Activated CD8-positive, alpha-beta memory T cell treated with anti-CD3 and anti-CD28 coated beads, Interleukin-2, amount 10 ng/mL, durations not matched to agents 7 days and 5 days (primary cell): ENCODE data around the gene EMILIN3. TPM values are rescaled to one million over a fixed set of nuclear protein-coding genes. Genes with fewer than 3 reads are reported as not detected.

Experiments used
- total RNA-seq, 2 experiments: library from RNA; stranded (reverse); gene quantifications; one replicate each; pipeline ENCODE4 v1.2.3, GENCODE V29; 2021

EMILIN3 gene
- total RNA-seq, 2 experiments from 2014 or later: not detected

Other genes starting within 250 kb of the EMILIN3 start
- 100 to 1,000 TPM; 201 to 337 TPM for gene PLCG1, start 229.3 kb downstream of the EMILIN3 start, total RNA-seq
- gene ZHX3, start 49.1 kb downstream of the EMILIN3 start, total RNA-seq: 10 to 100 TPM; 11.4 to 13.3 TPM
- gene LPIN3, start 26.0 kb downstream of the EMILIN3 start, total RNA-seq: 1 to 10 TPM in 1 of 2 experiments, under 1 TPM in 1; 0.37 to 1.5 TPM